HepG2 (cell line): ENCODE measurements around the gene ST6GALNAC2. TPM values are rescaled to one million over a fixed set of nuclear protein-coding genes. Genes with fewer than 3 reads are reported as not detected.

Experiments
- CCAR2 ChIP-seq: fragments of 200-400 bp; formaldehyde crosslinking; optimal IDR thresholded peaks from 2 replicates; pipeline ENCODE3; 2018; ENCODE audit warnings: low read depth, mild to moderate bottlenecking, low read length, moderate library complexity
- KMT2B ChIP-seq: IDR thresholded peaks from 2 replicates; pipeline ENCODE4 v1.6.1; 2016; ENCODE audit warnings: missing genetic modification reagents, missing compliant biosample characterization
- MIER3 ChIP-seq: IDR thresholded peaks from 2 replicates; pipeline ENCODE4 v1.6.1; 2016; ENCODE audit warnings: missing compliant biosample characterization, borderline replicate concordance
- MYPOP ChIP-seq: sonication (generic); formaldehyde crosslinking; IDR thresholded peaks from 2 replicates; pipeline ENCODE4 v1.8.1; 2023; ENCODE audit warnings: mild to moderate bottlenecking, moderate library complexity, missing genetic modification reagents
- NBN ChIP-seq: fragments of 450-650 bp; conservative IDR thresholded peaks from 2 replicates; pipeline ENCODE4 v1.6.1; 2017
- NFAT5 ChIP-seq: sonication (generic); formaldehyde crosslinking; IDR thresholded peaks from 2 replicates; pipeline ENCODE4 v1.4.0; 2020; ENCODE audit warnings: missing genetic modification reagents
- NR1H2 ChIP-seq: sonication (generic); formaldehyde crosslinking; IDR thresholded peaks from 2 replicates; pipeline ENCODE4 v1.8.1; 2022; ENCODE audit warnings: low read depth, missing genetic modification reagents, borderline replicate concordance
- ONECUT2 ChIP-seq: sonication (generic); formaldehyde crosslinking; IDR thresholded peaks from 2 replicates; pipeline ENCODE4 v1.4.0; 2020; ENCODE audit warnings: missing genetic modification reagents
- PLRG1 ChIP-seq: fragments of 450-650 bp; conservative IDR thresholded peaks from 2 replicates; pipeline ENCODE4 v1.6.1; 2016
- RBFOX2 ChIP-seq: fragments of 200-400 bp; formaldehyde crosslinking; IDR thresholded peaks from 2 replicates; pipeline ENCODE4 v1.6.1; 2017; ENCODE audit warnings: low read depth, mild to moderate bottlenecking, low read length
- ZBTB49 ChIP-seq: sonication (generic); formaldehyde crosslinking; IDR thresholded peaks from 2 replicates; pipeline ENCODE4 v1.4.0; 2020; ENCODE audit warnings: missing genetic modification reagents, borderline replicate concordance
- ZNF563 ChIP-seq: sonication (generic); formaldehyde crosslinking; IDR thresholded peaks from 2 replicates; pipeline ENCODE4 v1.8.0; 2022; ENCODE audit warnings: mild to moderate bottlenecking, moderate library complexity, missing genetic modification reagents
- polyA plus RNA-seq, 8 experiments: library from polyadenylated mRNA; depleted of rRNA in 3 of 8; stranded (reverse) in 7 of 8; unstranded in 1 of 8; fragments of >200 nt; fragmentation: Illumina TruSeq in 4 of 8; extraction: Trizol in 4 of 8; gene quantifications; 2 replicates each; pipeline versions ENCODE4 v1.2.1 to v1.2.3, GENCODE V29; 2011 to 2016; ENCODE audit warnings: low read depth in 4 of 8, missing spikeins in 1 of 8, mixed read lengths in 1 of 8; ENCODE audit not compliant: insufficient read depth in 1 of 8
- total RNA-seq, 5 experiments: library from RNA; depleted of rRNA; stranded (reverse); fragments of >200 nt; fragmentation: Illumina TruSeq; extraction: Trizol; gene quantifications; 2 replicates each; pipeline ENCODE4 v1.2.3, GENCODE V29; 2016; ENCODE audit warnings: low read depth in 1 of 5
- TF ChIP-seq, protein P1 (sequence below): sonication (generic); formaldehyde crosslinking; IDR thresholded peaks from 2 replicates; pipeline ENCODE4 v1.9.0; 2022; ENCODE audit warnings: missing genetic modification reagents, mild to moderate bottlenecking, borderline replicate concordance
- TF ChIP-seq, protein P2 (sequence below): sonication (generic); formaldehyde crosslinking; IDR thresholded peaks from 2 replicates; pipeline ENCODE4 v1.5.1; 2020; ENCODE audit warnings: mild to moderate bottlenecking, moderate library complexity, missing genetic modification reagents
- TF ChIP-seq, protein P3 (sequence below): conservative IDR thresholded peaks from 2 replicates; pipeline ENCODE4 v1.6.1; 2018; ENCODE audit warnings: missing genetic modification reagents

ST6GALNAC2 gene
- total and polyA plus RNA-seq, 2 of the 13 experiments (the other 11 are each of a cell fraction or from before 2014, with no cell fraction given) = 0.12 to 0.49 TPM

- TF ChIP-seq, protein P1, sequence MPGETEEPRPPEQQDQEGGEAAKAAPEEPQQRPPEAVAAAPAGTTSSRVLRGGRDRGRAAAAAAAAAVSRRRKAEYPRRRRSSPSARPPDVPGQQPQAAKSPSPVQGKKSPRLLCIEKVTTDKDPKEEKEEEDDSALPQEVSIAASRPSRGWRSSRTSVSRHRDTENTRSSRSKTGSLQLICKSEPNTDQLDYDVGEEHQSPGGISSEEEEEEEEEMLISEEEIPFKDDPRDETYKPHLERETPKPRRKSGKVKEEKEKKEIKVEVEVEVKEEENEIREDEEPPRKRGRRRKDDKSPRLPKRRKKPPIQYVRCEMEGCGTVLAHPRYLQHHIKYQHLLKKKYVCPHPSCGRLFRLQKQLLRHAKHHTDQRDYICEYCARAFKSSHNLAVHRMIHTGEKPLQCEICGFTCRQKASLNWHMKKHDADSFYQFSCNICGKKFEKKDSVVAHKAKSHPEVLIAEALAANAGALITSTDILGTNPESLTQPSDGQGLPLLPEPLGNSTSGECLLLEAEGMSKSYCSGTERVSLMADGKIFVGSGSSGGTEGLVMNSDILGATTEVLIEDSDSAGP (CRISPR knock-in tag) = peak; percentile 58; the same call in 1 of the 2 replicates
- no peak for TF ChIP-seq NBN
- peak; percentile 56; the same call in 1 of the 2 replicates for TF ChIP-seq ZNF563 (CRISPR knock-in tag)
- TF ChIP-seq, protein P2, sequence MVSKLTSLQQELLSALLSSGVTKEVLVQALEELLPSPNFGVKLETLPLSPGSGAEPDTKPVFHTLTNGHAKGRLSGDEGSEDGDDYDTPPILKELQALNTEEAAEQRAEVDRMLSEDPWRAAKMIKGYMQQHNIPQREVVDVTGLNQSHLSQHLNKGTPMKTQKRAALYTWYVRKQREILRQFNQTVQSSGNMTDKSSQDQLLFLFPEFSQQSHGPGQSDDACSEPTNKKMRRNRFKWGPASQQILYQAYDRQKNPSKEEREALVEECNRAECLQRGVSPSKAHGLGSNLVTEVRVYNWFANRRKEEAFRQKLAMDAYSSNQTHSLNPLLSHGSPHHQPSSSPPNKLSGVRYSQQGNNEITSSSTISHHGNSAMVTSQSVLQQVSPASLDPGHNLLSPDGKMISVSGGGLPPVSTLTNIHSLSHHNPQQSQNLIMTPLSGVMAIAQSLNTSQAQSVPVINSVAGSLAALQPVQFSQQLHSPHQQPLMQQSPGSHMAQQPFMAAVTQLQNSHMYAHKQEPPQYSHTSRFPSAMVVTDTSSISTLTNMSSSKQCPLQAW (CRISPR knock-in tag) = 0 out of 2 replicates have a peak, but pooled peaks have one; percentile 17
- TF ChIP-seq RBFOX2 = no peak
- TF ChIP-seq CCAR2 = no peak
- no peak for TF ChIP-seq ZBTB49 (CRISPR knock-in tag)
- TF ChIP-seq NFAT5 (CRISPR knock-in tag) = no peak
- 0 out of 2 replicates have a peak, but pooled peaks have one; percentile 24 for TF ChIP-seq KMT2B (CRISPR knock-in tag)
- TF ChIP-seq MYPOP (CRISPR knock-in tag) = no peak
- TF ChIP-seq, protein P3, sequence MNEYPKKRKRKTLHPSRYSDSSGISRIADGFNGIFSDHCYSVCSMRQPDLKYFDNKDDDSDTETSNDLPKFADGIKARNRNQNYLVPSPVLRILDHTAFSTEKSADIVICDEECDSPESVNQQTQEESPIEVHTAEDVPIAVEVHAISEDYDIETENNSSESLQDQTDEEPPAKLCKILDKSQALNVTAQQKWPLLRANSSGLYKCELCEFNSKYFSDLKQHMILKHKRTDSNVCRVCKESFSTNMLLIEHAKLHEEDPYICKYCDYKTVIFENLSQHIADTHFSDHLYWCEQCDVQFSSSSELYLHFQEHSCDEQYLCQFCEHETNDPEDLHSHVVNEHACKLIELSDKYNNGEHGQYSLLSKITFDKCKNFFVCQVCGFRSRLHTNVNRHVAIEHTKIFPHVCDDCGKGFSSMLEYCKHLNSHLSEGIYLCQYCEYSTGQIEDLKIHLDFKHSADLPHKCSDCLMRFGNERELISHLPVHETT (CRISPR knock-in tag) = no peak
- no peak for TF ChIP-seq ONECUT2
- no peak for TF ChIP-seq MIER3 (CRISPR knock-in tag)
- no peak for TF ChIP-seq PLRG1
- no peak for TF ChIP-seq NR1H2 (CRISPR knock-in tag)
Observed at GRCh38 chr17:76527430-76528111, 58.1 kb downstream of the ST6GALNAC2 start (continued).
